ENCODE results near the gene IL17F. TPM values are rescaled to one million over a fixed set of nuclear protein-coding genes. Genes with fewer than 3 reads are reported as not detected.

The IL17F gene
- polyA plus RNA-seq, 1 of the 3 experiments (the other 2 are of a cell fraction), result not detected

GRCh38 chr6:52209770-52210169 lies 34.5 kb downstream of the IL17F start:
- ChIA-PET POLR2A (no interaction called here), CTCF (interaction anchor here (0.6 kb wide), 1 partner anchor 784 kb away, joined by 3 read pairs; no protein-coding TSS in a partner anchor)
- no peaks in the 10 kb centered on the region for H3K4me1 ChIP-seq (ENCODE audit: control insufficient read depth in 1 of 2, insufficient read depth in 2 of 2, low read depth in 1 of 2, low read length in 1 of 2)
- H3K27ac ChIP-seq (ENCODE audit: low read depth in 2 of 2, low read length in 1 of 2), result no peak overlapping the region
- H3K9me3 ChIP-seq, result no peaks in the 10 kb centered on the region
- H3K36me3 ChIP-seq (replicated peaks in 1 of 2; ENCODE audit: control insufficient read depth in 1 of 2, insufficient read depth in 2 of 2, low read length in 1 of 2), result no peaks in the 10 kb centered on the region
- no peak overlapping the region for H3K4me2 ChIP-seq
- no peak overlapping the region for H2AFZ ChIP-seq (ENCODE audit: low read depth)
- no peak overlapping the region for H3K4me3 ChIP-seq (ENCODE audit: low read depth in 2 of 2, low read length in 1 of 2)
- no peaks in the 10 kb centered on the region for H3F3A ChIP-seq (replicated peaks; ENCODE audit: insufficient read depth)
- TF ChIP-seq RXRA (IDR thresholded peaks at IDR 0.05; ENCODE audit: borderline replicate concordance, low read depth) (no peak), TAF1 (IDR thresholded peaks at IDR 0.05; ENCODE audit: borderline replicate concordance, low read depth, low read length) (no peak), SMC3 (IDR thresholded peaks at IDR 0.05; ENCODE audit: low read depth, low read length) (no peak), FOXJ3 (CRISPR knock-in tag; IDR thresholded peaks at IDR 0.05) (no peak), JUND (IDR thresholded peaks at IDR 0.05) (no peak), CHD2 (IDR thresholded peaks at IDR 0.05; ENCODE audit: low read length, partially characterized antibody) (no peak), RCOR1 (IDR thresholded peaks at IDR 0.05; ENCODE audit: low read length) (no peak), RFX5 (IDR thresholded peaks at IDR 0.05; ENCODE audit: low read length) (no peak), NFIC (IDR thresholded peaks at IDR 0.05; ENCODE audit: borderline replicate concordance) (no peak), FOXM1 (IDR thresholded peaks at IDR 0.05; ENCODE audit: low read depth) (no peak), GATA2 (CRISPR knock-in tag; IDR thresholded peaks at IDR 0.05) (no peak), GABPA (IDR thresholded peaks at IDR 0.05; ENCODE audit: low read depth) (no peak), USF1 (IDR thresholded peaks at IDR 0.05; ENCODE audit: borderline replicate concordance, low read depth) (no peak)
- TF ChIP-seq, protein P1, sequence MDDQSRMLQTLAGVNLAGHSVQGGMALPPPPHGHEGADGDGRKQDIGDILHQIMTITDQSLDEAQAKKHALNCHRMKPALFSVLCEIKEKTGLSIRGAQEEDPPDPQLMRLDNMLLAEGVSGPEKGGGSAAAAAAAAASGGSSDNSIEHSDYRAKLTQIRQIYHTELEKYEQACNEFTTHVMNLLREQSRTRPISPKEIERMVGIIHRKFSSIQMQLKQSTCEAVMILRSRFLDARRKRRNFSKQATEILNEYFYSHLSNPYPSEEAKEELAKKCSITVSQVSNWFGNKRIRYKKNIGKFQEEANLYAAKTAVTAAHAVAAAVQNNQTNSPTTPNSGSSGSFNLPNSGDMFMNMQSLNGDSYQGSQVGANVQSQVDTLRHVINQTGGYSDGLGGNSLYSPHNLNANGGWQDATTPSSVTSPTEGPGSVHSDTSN (IDR thresholded peaks at IDR 0.05), result no peak
- TF ChIP-seq, protein P2, sequence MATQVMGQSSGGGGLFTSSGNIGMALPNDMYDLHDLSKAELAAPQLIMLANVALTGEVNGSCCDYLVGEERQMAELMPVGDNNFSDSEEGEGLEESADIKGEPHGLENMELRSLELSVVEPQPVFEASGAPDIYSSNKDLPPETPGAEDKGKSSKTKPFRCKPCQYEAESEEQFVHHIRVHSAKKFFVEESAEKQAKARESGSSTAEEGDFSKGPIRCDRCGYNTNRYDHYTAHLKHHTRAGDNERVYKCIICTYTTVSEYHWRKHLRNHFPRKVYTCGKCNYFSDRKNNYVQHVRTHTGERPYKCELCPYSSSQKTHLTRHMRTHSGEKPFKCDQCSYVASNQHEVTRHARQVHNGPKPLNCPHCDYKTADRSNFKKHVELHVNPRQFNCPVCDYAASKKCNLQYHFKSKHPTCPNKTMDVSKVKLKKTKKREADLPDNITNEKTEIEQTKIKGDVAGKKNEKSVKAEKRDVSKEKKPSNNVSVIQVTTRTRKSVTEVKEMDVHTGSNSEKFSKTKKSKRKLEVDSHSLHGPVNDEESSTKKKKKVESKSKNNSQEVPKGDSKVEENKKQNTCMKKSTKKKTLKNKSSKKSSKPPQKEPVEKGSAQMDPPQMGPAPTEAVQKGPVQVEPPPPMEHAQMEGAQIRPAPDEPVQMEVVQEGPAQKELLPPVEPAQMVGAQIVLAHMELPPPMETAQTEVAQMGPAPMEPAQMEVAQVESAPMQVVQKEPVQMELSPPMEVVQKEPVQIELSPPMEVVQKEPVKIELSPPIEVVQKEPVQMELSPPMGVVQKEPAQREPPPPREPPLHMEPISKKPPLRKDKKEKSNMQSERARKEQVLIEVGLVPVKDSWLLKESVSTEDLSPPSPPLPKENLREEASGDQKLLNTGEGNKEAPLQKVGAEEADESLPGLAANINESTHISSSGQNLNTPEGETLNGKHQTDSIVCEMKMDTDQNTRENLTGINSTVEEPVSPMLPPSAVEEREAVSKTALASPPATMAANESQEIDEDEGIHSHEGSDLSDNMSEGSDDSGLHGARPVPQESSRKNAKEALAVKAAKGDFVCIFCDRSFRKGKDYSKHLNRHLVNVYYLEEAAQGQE (IDR thresholded peaks at IDR 0.05; ENCODE audit: low read depth, low read length), result no peak
- TF ChIP-seq, protein P3, sequence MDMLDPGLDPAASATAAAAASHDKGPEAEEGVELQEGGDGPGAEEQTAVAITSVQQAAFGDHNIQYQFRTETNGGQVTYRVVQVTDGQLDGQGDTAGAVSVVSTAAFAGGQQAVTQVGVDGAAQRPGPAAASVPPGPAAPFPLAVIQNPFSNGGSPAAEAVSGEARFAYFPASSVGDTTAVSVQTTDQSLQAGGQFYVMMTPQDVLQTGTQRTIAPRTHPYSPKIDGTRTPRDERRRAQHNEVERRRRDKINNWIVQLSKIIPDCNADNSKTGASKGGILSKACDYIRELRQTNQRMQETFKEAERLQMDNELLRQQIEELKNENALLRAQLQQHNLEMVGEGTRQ (IDR thresholded peaks at IDR 0.05; ENCODE audit: borderline replicate concordance, low read depth, low read length), result no peak
- TF ChIP-seq, protein P4, sequence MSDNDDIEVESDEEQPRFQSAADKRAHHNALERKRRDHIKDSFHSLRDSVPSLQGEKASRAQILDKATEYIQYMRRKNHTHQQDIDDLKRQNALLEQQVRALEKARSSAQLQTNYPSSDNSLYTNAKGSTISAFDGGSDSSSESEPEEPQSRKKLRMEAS (IDR thresholded peaks at IDR 0.05; ENCODE audit: low read depth), result no peak
- TF ChIP-seq, protein P5, sequence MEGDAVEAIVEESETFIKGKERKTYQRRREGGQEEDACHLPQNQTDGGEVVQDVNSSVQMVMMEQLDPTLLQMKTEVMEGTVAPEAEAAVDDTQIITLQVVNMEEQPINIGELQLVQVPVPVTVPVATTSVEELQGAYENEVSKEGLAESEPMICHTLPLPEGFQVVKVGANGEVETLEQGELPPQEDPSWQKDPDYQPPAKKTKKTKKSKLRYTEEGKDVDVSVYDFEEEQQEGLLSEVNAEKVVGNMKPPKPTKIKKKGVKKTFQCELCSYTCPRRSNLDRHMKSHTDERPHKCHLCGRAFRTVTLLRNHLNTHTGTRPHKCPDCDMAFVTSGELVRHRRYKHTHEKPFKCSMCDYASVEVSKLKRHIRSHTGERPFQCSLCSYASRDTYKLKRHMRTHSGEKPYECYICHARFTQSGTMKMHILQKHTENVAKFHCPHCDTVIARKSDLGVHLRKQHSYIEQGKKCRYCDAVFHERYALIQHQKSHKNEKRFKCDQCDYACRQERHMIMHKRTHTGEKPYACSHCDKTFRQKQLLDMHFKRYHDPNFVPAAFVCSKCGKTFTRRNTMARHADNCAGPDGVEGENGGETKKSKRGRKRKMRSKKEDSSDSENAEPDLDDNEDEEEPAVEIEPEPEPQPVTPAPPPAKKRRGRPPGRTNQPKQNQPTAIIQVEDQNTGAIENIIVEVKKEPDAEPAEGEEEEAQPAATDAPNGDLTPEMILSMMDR (IDR thresholded peaks at IDR 0.05), result no peak
- no peaks in the 10 kb centered on the region for H3K79me2 ChIP-seq (ENCODE audit: insufficient read depth)
- H3K27me3 ChIP-seq (ENCODE audit: insufficient read depth), result no peaks in the 10 kb centered on the region
- DNase-seq, result no peak
- no peaks in the 10 kb centered on the region for H3K9me2 ChIP-seq
- WGBS (ENCODE audit: low lambda C conversion rate), result 1% methylated on average over 2 of the region's 2 CpGs
- H4K20me1 ChIP-seq (ENCODE audit: insufficient read depth), result no peaks in the 10 kb centered on the region
- H3K9ac ChIP-seq, result no peak overlapping the region

Measured in SK-N-SH (cell line).